ENCODE results near the gene PTPRN2.
"Not testable (repeated sequence)": the region's sequence is repeated elsewhere in the genome, so short reads cannot be mapped to it uniquely, and the experiment has no call there.

Gene PTPRN2

GRCh38 chr7:157898802-157899505 is 688.7 kb downstream of the PTPRN2 start:
- no peak for TF ChIP-seq CTCF (IDR thresholded peaks at IDR 0.05)
- H3K36me3 Mint-ChIP-seq (ENCODE audit: low read depth) = no peaks in the 10 kb centered on the region
- H3K27me3 Mint-ChIP-seq (ENCODE audit: low read depth, poor library complexity) = peaks cover 7% of the 10 kb centered on the region
- H3K9me3 Mint-ChIP-seq = peaks cover 11% of the 10 kb centered on the region
- H3K27ac Mint-ChIP-seq = no peak overlapping the region
- H3K4me3 Mint-ChIP-seq = no peak overlapping the region
- H3K4me1 Mint-ChIP-seq = peaks cover 68% of the 10 kb centered on the region
- DNase-seq = no peak

- H3K27ac Mint-ChIP-seq = no peak overlapping the region
- no peak for TF ChIP-seq CTCF (IDR thresholded peaks at IDR 0.05)
- DNase-seq = no peak
- no peak overlapping the region for H3K4me3 Mint-ChIP-seq
- H3K9me3 Mint-ChIP-seq = peaks cover 18% of the 10 kb centered on the region
- H3K36me3 Mint-ChIP-seq (ENCODE audit: low read depth) = no peaks in the 10 kb centered on the region
- H3K27me3 Mint-ChIP-seq (ENCODE audit: low read depth, poor library complexity) = peaks cover 7% of the 10 kb centered on the region
- H3K4me1 Mint-ChIP-seq = peaks cover 64% of the 10 kb centered on the region
These were observed 689.4 kb downstream of the PTPRN2 start for GRCh38 chr7:157898261-157898660.

GRCh38 chr7:157897681-157898080 is 689.9 kb downstream of the PTPRN2 start:
- DNase-seq = no peak
- TF ChIP-seq CTCF (IDR thresholded peaks at IDR 0.05) = no peak
- Mint-ChIP-seq H3K4me1 (peaks cover 58% of the 10 kb centered on the region), H3K9me3 (peaks cover 19% of the 10 kb centered on the region), H3K27ac (peak overlapping the region; percentile 45), H3K27me3 (ENCODE audit: low read depth, poor library complexity) (peaks cover 7% of the 10 kb centered on the region), H3K4me3 (no peak overlapping the region), H3K36me3 (ENCODE audit: low read depth) (no peaks in the 10 kb centered on the region)

- peaks cover 7% of the 10 kb centered on the region for H3K27me3 Mint-ChIP-seq (ENCODE audit: low read depth, poor library complexity)
- H3K36me3 Mint-ChIP-seq (ENCODE audit: low read depth) = no peaks in the 10 kb centered on the region
- peak overlapping the region; percentile 83 for H3K27ac Mint-ChIP-seq
- TF ChIP-seq CTCF (IDR thresholded peaks at IDR 0.05) = no peak
- H3K4me1 Mint-ChIP-seq = peaks cover 58% of the 10 kb centered on the region
- DNase-seq = no peak
- H3K9me3 Mint-ChIP-seq = peaks cover 19% of the 10 kb centered on the region
- H3K4me3 Mint-ChIP-seq = no peak overlapping the region
These were observed 690.7 kb downstream of the PTPRN2 start for GRCh38 chr7:157896774-157897555.

- Mint-ChIP-seq H3K4me1 (peaks cover 57% of the 10 kb centered on the region), H3K9me3 (peaks cover 19% of the 10 kb centered on the region)
- H3K27me3 Mint-ChIP-seq (ENCODE audit: low read depth, poor library complexity); H3K36me3 Mint-ChIP-seq (ENCODE audit: low read depth); H3K4me3 Mint-ChIP-seq; H3K27ac Mint-ChIP-seq; DNase-seq: not testable (repeated sequence)
These were observed 691.3 kb downstream of the PTPRN2 start for GRCh38 chr7:157896376-157896675.

GRCh38 chr7:157895520-157896375 is 691.9 kb downstream of the PTPRN2 start:
- Mint-ChIP-seq H3K9me3 (peaks cover 19% of the 10 kb centered on the region), H3K36me3 (ENCODE audit: low read depth) (no peaks in the 10 kb centered on the region), H3K4me3 (peak overlapping the region; percentile 53), H3K4me1 (peaks cover 51% of the 10 kb centered on the region), H3K27me3 (ENCODE audit: low read depth, poor library complexity) (peaks cover 7% of the 10 kb centered on the region), H3K27ac (peak overlapping the region; percentile 84)
- TF ChIP-seq CTCF (IDR thresholded peaks at IDR 0.05) = no peak
- DNase-seq = no peak

- DNase-seq = not testable (repeated sequence)
These were observed 692.5 kb downstream of the PTPRN2 start for GRCh38 chr7:157895098-157895497.

More at GRCh38 chr7:157895098-157895497, 692.5 kb downstream of the PTPRN2 start:
- not testable (repeated sequence) for H3K36me3 Mint-ChIP-seq (ENCODE audit: low read depth); H3K27me3 Mint-ChIP-seq (ENCODE audit: low read depth, poor library complexity); H3K4me3 Mint-ChIP-seq
- peaks cover 45% of the 10 kb centered on the region for H3K4me1 Mint-ChIP-seq
- H3K9me3 Mint-ChIP-seq = peaks cover 20% of the 10 kb centered on the region
- peak overlapping the region; percentile 79 for H3K27ac Mint-ChIP-seq

Measured in nephron progenitor cell (in vitro differentiated cells).